ENCODE data around the gene PLXNA1.
A peak's percentile ranks its signal among the peaks of the same experiment; 100 is the strongest.

Gene PLXNA1

DNA sequence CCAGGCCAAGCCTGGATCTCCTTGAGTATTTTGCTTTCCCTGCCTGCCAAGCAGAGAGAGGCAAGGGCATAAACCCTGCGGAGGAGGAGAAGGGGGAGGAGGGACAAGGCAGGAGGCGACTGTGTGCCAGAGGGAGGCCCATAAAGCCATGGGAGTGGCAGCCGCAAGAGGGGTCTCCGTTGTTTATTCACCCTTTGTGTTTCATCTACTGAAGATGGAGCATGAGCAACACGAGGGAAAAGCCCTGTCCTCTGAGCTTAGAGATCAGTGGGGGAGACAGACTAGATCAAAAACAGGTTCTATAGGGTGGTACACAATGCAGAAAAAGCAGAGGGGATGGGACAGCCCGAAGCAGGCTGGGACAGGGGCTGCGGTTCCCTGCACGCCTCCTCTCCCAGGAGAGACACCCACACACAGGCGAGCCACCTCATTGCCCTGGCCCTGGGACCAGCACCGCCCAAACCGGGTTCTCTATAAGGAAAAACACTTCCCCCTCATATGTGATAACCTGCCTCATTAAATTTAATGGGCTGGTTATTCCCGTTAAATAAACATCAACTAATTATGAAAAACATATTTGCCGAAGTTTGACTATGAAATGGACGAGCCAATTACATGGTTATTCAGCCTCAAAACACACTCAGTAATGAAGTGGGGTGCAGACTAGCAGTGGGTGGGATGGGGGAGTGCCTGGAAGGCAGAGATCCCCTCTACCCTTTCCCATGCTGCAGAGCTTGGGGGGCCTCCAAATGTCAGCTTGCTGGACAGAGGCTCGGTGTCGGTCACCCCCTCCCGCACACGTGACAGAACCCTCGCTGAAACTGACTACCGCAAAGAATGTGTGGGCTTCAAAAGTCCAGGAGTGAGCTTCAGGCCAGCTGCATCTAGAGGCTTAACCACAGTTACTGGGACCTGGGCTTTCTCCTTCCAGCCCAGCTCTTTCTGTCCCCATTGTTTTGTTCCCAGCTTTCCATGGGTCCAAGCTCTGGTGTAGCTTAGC is 14.2 kb upstream of the PLXNA1 start:
- H3K4me3 ChIP-seq (ENCODE audit: control insufficient read depth in 1 of 7, extremely low read depth in 1 of 7, insufficient read depth in 4 of 7, low read depth in 2 of 7, low read length in 6 of 7) = no peak overlapping the region
- POLR2A ChIA-PET = no interaction called here
- CTCF ChIA-PET = no interaction called here
- H3K27me3 ChIP-seq (replicated peaks in 2 of 5; ENCODE audit: control insufficient read depth in 4 of 5, insufficient read depth in 5 of 5, low read length in 4 of 5) = peaks cover 2 to 87% (median 33%) of the 10 kb centered on the region in 5 experiments
- WGBS (ENCODE audit: insufficient coverage) = 95% methylated on average over 15 of the region's 20 CpGs
- no peak for DNase-seq
- H3K4me1 ChIP-seq (ENCODE audit: control extremely low read depth in 1 of 4, control insufficient read depth in 4 of 4, insufficient read depth in 4 of 4, low read length in 3 of 4) = peaks cover 0 to 8% (median 2%) of the 10 kb centered on the region in 4 experiments
- peaks cover 0 to 5% (median 4%) of the 10 kb centered on the region in 5 experiments for H3K9me3 ChIP-seq (ENCODE audit: control extremely low read depth in 1 of 5, control insufficient read depth in 4 of 5, insufficient read depth in 2 of 5, low read depth in 1 of 5, low read length in 4 of 5)
- H3K27ac ChIP-seq (ENCODE audit: insufficient read depth in 1 of 2, low read depth in 1 of 2, low read length in 2 of 2, poor library complexity in 1 of 2, severe bottlenecking in 2 of 2) = no peak overlapping the region
- H3K36me3 ChIP-seq (ENCODE audit: control insufficient read depth in 4 of 4, insufficient read depth in 4 of 4, low read length in 3 of 4) = no peaks in the 10 kb centered on the region

DNA sequence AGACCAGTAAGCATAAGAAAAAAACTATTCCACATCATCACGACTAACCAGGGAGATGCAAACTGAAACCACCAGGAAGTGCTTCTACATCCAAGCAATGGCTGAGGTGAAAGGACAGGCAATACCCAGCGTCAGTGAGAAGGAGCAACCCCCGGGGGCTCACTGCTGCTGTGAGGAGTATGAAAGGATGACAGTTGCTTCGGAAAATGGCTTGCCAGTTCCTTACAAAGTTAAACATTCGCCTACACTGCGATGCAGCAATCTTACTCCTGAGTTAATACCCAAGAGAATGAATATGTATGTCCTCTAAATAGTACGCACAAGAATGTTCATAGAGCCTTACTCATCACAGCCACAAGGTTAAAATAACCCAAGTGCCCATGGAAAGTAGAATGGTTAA is 13.3 kb upstream of the PLXNA1 start:
- Histone ChIP-seq H3K36me3 (ENCODE audit: control insufficient read depth in 4 of 4, insufficient read depth in 4 of 4, low read length in 3 of 4) (no peaks in the 10 kb centered on the region), H3K9me3 (ENCODE audit: control extremely low read depth in 1 of 5, control insufficient read depth in 4 of 5, insufficient read depth in 2 of 5, low read depth in 1 of 5, low read length in 4 of 5) (peaks cover 2 to 13% (median 8%) of the 10 kb centered on the region in 5 experiments), H3K4me1 (ENCODE audit: control extremely low read depth in 1 of 4, control insufficient read depth in 4 of 4, insufficient read depth in 4 of 4, low read length in 3 of 4) (peaks cover 0 to 8% (median 2%) of the 10 kb centered on the region in 4 experiments), H3K4me3 (ENCODE audit: control insufficient read depth in 1 of 7, extremely low read depth in 1 of 7, insufficient read depth in 4 of 7, low read depth in 2 of 7, low read length in 6 of 7) (no peak overlapping the region), H3K27ac (ENCODE audit: insufficient read depth in 1 of 2, low read depth in 1 of 2, low read length in 2 of 2, poor library complexity in 1 of 2, severe bottlenecking in 2 of 2) (no peak overlapping the region), H3K27me3 (replicated peaks in 2 of 5; ENCODE audit: control insufficient read depth in 4 of 5, insufficient read depth in 5 of 5, low read length in 4 of 5) (peaks cover 2 to 87% (median 33%) of the 10 kb centered on the region in 5 experiments)
- ChIA-PET CTCF (no interaction called here), POLR2A (no interaction called here)
- no peak for DNase-seq
- WGBS (ENCODE audit: insufficient coverage) = 44% methylated on average over 4 of the region's 7 CpGs

DNA sequence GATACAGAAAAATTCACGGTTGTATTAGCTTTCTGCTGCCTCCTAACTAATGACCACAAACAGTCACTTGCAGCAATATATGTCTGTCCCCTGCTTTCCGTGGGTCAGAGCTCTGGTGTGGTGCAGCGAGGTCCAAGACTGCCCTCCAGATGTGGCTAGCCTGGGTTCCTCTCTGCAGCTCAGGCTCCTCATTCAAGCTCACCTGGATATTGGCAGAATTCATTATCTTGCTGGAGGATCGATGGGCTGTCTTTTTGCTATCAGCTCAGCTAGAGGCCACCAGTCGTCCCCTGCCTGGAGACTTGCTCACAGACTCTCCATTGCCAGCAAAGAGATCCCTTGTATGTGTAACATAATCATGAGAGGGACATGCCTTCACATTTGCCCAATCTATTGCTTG is 12.8 kb upstream of the PLXNA1 start:
- Histone ChIP-seq H3K27ac (ENCODE audit: insufficient read depth in 1 of 2, low read depth in 1 of 2, low read length in 2 of 2, poor library complexity in 1 of 2, severe bottlenecking in 2 of 2) (no peak overlapping the region), H3K9me3 (ENCODE audit: control extremely low read depth in 1 of 5, control insufficient read depth in 4 of 5, insufficient read depth in 2 of 5, low read depth in 1 of 5, low read length in 4 of 5) (peaks cover 5 to 18% (median 8%) of the 10 kb centered on the region in 5 experiments), H3K36me3 (ENCODE audit: control insufficient read depth in 4 of 4, insufficient read depth in 4 of 4, low read length in 3 of 4) (no peaks in the 10 kb centered on the region), H3K4me3 (ENCODE audit: control insufficient read depth in 1 of 7, extremely low read depth in 1 of 7, insufficient read depth in 4 of 7, low read depth in 2 of 7, low read length in 6 of 7) (no peak overlapping the region), H3K4me1 (ENCODE audit: control extremely low read depth in 1 of 4, control insufficient read depth in 4 of 4, insufficient read depth in 4 of 4, low read length in 3 of 4) (peaks cover 0 to 8% (median 2%) of the 10 kb centered on the region in 4 experiments), H3K27me3 (replicated peaks in 2 of 5; ENCODE audit: control insufficient read depth in 4 of 5, insufficient read depth in 5 of 5, low read length in 4 of 5) (peaks cover 2 to 87% (median 30%) of the 10 kb centered on the region in 5 experiments)
- ChIA-PET CTCF (no interaction called here), POLR2A (no interaction called here)
- 86% methylated on average over 5 of the region's 5 CpGs for WGBS (ENCODE audit: insufficient coverage)
- no peak for DNase-seq

DNA sequence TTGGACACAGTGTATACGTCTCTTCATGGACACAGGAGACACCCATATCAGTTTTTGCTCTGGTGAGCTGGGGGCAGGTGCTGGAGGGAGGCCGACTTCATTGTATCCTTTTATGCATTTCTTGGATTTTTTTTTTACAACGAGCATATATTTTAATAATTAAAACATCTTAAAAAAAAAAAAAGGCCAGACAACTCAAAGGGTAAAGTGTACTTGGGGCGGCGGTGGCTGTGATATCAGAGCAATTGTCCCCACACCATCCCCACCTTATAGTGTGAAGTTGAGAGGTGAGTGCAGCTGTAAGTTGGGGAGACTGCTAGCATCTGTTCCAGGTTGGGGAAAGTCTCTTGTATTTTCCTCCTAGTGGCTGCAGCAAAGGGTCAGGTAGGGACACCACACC is 12.0 kb upstream of the PLXNA1 start:
- ChIA-PET POLR2A (interaction anchor here (0.6 kb wide), 1 partner anchor 10 kb away, joined by 3 read pairs; no protein-coding TSS in a partner anchor), CTCF (interaction anchor here (1.3 kb wide), 1 partner anchor 11 kb away, joined by 5 read pairs; no protein-coding TSS in a partner anchor)
- Histone ChIP-seq H3K27me3 (replicated peaks in 2 of 5; ENCODE audit: control insufficient read depth in 4 of 5, insufficient read depth in 5 of 5, low read length in 4 of 5) (peaks cover 2 to 85% (median 30%) of the 10 kb centered on the region in 5 experiments), H3K4me3 (ENCODE audit: control insufficient read depth in 1 of 7, extremely low read depth in 1 of 7, insufficient read depth in 4 of 7, low read depth in 2 of 7, low read length in 6 of 7) (no peak overlapping the region), H3K4me1 (ENCODE audit: control extremely low read depth in 1 of 4, control insufficient read depth in 4 of 4, insufficient read depth in 4 of 4, low read length in 3 of 4) (peaks cover 0 to 8% (median 2%) of the 10 kb centered on the region in 4 experiments), H3K27ac (ENCODE audit: insufficient read depth in 1 of 2, low read depth in 1 of 2, low read length in 2 of 2, poor library complexity in 1 of 2, severe bottlenecking in 2 of 2) (no peak overlapping the region), H3K36me3 (ENCODE audit: control insufficient read depth in 4 of 4, insufficient read depth in 4 of 4, low read length in 3 of 4) (no peaks in the 10 kb centered on the region), H3K9me3 (ENCODE audit: control extremely low read depth in 1 of 5, control insufficient read depth in 4 of 5, insufficient read depth in 2 of 5, low read depth in 1 of 5, low read length in 4 of 5) (peaks cover 5 to 26% (median 14%) of the 10 kb centered on the region in 5 experiments)
- 100% methylated on average over 1 of the region's 5 CpGs for WGBS (ENCODE audit: insufficient coverage)
- DNase-seq = no peak

DNA sequence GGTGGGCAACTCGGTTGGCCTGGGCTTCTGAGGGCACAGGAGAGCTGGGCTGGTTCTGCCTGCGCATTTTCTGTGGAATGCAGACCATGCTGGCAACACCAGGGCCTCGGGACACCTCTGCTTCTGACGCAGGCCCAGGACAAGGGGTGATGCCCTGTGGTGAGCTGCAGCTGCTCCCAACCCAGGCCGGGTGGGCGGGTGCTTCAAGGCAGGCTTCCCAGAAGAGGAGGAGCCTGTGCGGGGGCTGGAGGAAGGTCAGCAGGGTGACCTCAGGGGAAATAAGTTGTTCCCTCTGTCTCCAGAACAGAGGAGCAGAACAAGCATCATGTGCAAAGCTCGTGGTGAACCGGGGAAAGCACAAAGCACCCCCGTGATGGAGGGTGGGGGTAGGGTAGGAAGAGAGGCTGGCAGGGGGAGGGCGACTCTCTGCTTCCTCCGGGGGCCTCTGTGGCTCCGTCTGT is 11.0 kb upstream of the PLXNA1 start:
- Histone ChIP-seq H3K4me1 (ENCODE audit: control extremely low read depth in 1 of 4, control insufficient read depth in 4 of 4, insufficient read depth in 4 of 4, low read length in 3 of 4) (peaks cover 0 to 8% (median 2%) of the 10 kb centered on the region in 4 experiments), H3K4me3 (ENCODE audit: control insufficient read depth in 1 of 7, extremely low read depth in 1 of 7, insufficient read depth in 4 of 7, low read depth in 2 of 7, low read length in 6 of 7) (no peak overlapping the region), H3K27me3 (replicated peaks in 2 of 5; ENCODE audit: control insufficient read depth in 4 of 5, insufficient read depth in 5 of 5, low read length in 4 of 5) (peaks cover 2 to 81% (median 25%) of the 10 kb centered on the region in 5 experiments), H3K9me3 (ENCODE audit: control extremely low read depth in 1 of 5, control insufficient read depth in 4 of 5, insufficient read depth in 2 of 5, low read depth in 1 of 5, low read length in 4 of 5) (peaks cover 5 to 27% (median 16%) of the 10 kb centered on the region in 5 experiments), H3K36me3 (ENCODE audit: control insufficient read depth in 4 of 4, insufficient read depth in 4 of 4, low read length in 3 of 4) (no peaks in the 10 kb centered on the region), H3K27ac (ENCODE audit: insufficient read depth in 1 of 2, low read depth in 1 of 2, low read length in 2 of 2, poor library complexity in 1 of 2, severe bottlenecking in 2 of 2) (no peak overlapping the region)
- CTCF ChIA-PET = interaction anchor here (1.3 kb wide), 1 partner anchor 10 kb away, joined by 5 read pairs; no protein-coding TSS in a partner anchor
- peak in 1 of 3 donors; percentile 22 for DNase-seq
- POLR2A ChIA-PET = no interaction called here
- WGBS (ENCODE audit: insufficient coverage) = 52% methylated on average over 11 of the region's 13 CpGs

DNA sequence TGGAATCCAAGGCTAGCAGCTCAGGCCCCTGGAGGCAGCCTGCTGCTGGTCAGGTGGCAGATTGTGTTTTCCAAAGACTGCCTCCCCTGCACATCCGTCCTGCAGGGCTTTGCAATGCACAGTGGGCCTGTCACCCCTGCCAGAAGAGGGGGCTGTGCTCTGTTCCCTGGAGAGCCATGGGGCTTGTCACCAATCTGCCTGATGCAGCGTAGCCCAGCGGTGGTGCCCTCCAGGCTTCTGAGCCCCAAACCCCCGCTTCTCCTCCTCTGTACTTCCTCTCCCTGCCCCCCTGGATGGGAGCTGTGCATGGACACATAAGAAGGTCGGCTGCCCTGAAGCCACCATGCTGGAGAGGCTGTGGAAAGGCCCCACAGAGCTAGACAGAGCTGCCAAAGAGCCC is 10.0 kb upstream of the PLXNA1 start:
- Histone ChIP-seq H3K27ac (ENCODE audit: insufficient read depth in 1 of 2, low read depth in 1 of 2, low read length in 2 of 2, poor library complexity in 1 of 2, severe bottlenecking in 2 of 2) (no peak overlapping the region), H3K4me1 (ENCODE audit: control extremely low read depth in 1 of 4, control insufficient read depth in 4 of 4, insufficient read depth in 4 of 4, low read length in 3 of 4) (peaks cover 0 to 8% (median 2%) of the 10 kb centered on the region in 4 experiments), H3K9me3 (ENCODE audit: control extremely low read depth in 1 of 5, control insufficient read depth in 4 of 5, insufficient read depth in 2 of 5, low read depth in 1 of 5, low read length in 4 of 5) (peaks cover 5 to 27% (median 16%) of the 10 kb centered on the region in 5 experiments), H3K27me3 (replicated peaks in 2 of 5; ENCODE audit: control insufficient read depth in 4 of 5, insufficient read depth in 5 of 5, low read length in 4 of 5) (peaks cover 2 to 80% (median 23%) of the 10 kb centered on the region in 5 experiments), H3K4me3 (ENCODE audit: control insufficient read depth in 1 of 7, extremely low read depth in 1 of 7, insufficient read depth in 4 of 7, low read depth in 2 of 7, low read length in 6 of 7) (no peak overlapping the region), H3K36me3 (ENCODE audit: control insufficient read depth in 4 of 4, insufficient read depth in 4 of 4, low read length in 3 of 4) (no peaks in the 10 kb centered on the region)
- DNase-seq = no peak
- 95% methylated on average over 3 of the region's 5 CpGs for WGBS (ENCODE audit: insufficient coverage)
- ChIA-PET CTCF (interaction anchor here (0.7 kb wide), 1 partner anchor 17 kb away, joined by 3 read pairs; no protein-coding TSS in a partner anchor), POLR2A (no interaction called here)
